ENCODE data around the gene R3HCC1L. TPM values are rescaled to one million over a fixed set of nuclear protein-coding genes. Genes with fewer than 3 reads are reported as not detected.
"Not testable (repeated sequence)": the region's sequence is repeated elsewhere in the genome, so short reads cannot be mapped to it uniquely, and the experiment has no call there.

The R3HCC1L gene
- total RNA-seq, 3 donors from 2014 or later (not counting 1 experiment from before 2014, with no cell fraction given): 17.9 to 25.6 (median 23.3) TPM

DNA sequence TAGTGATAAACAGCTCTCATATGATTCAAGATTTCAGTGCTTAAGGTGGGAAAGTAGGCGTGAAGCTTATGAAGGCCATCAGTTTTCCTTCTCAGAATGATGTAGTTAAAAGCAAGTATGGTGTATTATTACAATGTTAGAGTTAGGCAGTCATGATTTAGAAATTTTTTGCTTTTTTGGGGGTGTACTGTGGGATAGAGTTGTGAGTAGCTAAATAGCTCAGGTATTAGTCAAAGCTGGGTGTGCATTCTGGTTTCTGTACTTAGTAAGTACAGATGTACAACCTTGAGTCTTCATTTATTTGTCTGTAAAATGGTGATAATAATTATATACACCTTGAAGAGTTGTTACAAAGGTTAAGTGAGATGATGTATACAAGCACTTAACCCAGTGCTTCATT lies 52.2 kb downstream of the R3HCC1L start:
- Histone ChIP-seq H3K4me1 (ENCODE audit: control insufficient read depth, insufficient read depth, low read length) (peaks cover 13% of the 10 kb centered on the region), H3K27me3 (ENCODE audit: control insufficient read depth, insufficient read depth, low read length) (no peaks in the 10 kb centered on the region), H3K9me3 (ENCODE audit: control insufficient read depth, insufficient read depth, low read length) (no peaks in the 10 kb centered on the region), H3K36me3 (ENCODE audit: control insufficient read depth, insufficient read depth, low read length) (peaks cover 19% of the 10 kb centered on the region), H3K27ac (ENCODE audit: low read length) (no peak overlapping the region), H3K4me3 (ENCODE audit: low read length) (no peak overlapping the region)
- DNase-seq (no peak), ATAC-seq (no peak)
- intact Hi-C loops (cut with micrococcal nuclease): no loop called here
- H3K27ac Mint-ChIP-seq: peak overlapping the region in 1 of 2 donors; percentile 53
- H3K27me3 Mint-ChIP-seq (ENCODE audit: low read depth in 2 of 2): no peaks in the 10 kb centered on the region
- WGBS (ENCODE audit: insufficient coverage): 91% methylated on average over 1 of the region's 1 CpG
- TF ChIP-seq, protein P1, sequence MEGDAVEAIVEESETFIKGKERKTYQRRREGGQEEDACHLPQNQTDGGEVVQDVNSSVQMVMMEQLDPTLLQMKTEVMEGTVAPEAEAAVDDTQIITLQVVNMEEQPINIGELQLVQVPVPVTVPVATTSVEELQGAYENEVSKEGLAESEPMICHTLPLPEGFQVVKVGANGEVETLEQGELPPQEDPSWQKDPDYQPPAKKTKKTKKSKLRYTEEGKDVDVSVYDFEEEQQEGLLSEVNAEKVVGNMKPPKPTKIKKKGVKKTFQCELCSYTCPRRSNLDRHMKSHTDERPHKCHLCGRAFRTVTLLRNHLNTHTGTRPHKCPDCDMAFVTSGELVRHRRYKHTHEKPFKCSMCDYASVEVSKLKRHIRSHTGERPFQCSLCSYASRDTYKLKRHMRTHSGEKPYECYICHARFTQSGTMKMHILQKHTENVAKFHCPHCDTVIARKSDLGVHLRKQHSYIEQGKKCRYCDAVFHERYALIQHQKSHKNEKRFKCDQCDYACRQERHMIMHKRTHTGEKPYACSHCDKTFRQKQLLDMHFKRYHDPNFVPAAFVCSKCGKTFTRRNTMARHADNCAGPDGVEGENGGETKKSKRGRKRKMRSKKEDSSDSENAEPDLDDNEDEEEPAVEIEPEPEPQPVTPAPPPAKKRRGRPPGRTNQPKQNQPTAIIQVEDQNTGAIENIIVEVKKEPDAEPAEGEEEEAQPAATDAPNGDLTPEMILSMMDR (IDR thresholded peaks at IDR 0.05): no peak
- peaks cover 35 to 39% of the 10 kb centered on the region in 2 donors for H3K4me1 Mint-ChIP-seq
- no peak overlapping the region for H3K4me3 Mint-ChIP-seq
- H3K9me3 Mint-ChIP-seq: no peaks in the 10 kb centered on the region
- no peaks in the 10 kb centered on the region for H3K36me3 Mint-ChIP-seq

DNA sequence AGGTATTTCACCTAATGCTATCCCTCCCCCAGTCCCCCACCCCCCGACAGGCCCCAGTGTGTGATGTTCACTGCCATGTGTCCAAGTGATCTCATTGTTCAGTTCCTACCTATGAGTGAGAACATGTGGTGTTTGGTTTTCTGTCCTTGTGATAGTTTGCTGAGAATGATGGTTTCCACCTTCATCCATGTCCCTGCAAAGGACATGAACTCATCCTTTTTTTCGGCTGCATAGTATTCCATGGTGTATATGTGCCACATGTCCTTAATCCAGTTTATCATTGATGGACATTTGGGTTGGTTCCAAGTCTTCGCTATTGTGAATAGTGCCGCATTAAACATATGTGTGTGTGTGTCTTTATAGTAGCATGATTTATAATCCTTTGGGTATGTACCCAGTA lies 56.3 kb downstream of the R3HCC1L start:
- 100% methylated on average over 3 of the region's 4 CpGs for WGBS (ENCODE audit: insufficient coverage)
- H3K9me3 Mint-ChIP-seq, H3K36me3 Mint-ChIP-seq: not testable (repeated sequence)

DNA sequence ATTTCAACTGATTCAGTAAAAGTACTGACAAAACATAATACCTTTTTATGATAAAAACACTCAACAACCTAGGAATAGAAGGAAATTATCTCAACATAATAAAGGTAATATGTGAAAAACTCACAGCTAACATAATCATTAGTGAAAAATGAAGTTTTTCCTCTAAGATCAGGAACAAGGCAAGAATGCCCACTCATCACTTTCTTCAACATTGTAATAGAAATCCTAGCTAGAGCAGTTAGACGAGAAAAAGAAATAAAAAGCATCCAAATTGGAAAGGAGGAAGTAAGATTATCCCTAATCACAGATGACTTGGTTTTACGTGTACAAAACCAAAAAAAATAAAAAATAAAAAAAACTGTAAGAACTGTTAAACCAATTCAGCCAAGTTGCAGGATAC lies 58.6 kb downstream of the R3HCC1L start:
- H3K36me3 ChIP-seq (ENCODE audit: control insufficient read depth, insufficient read depth, low read length): peaks cover 11% of the 10 kb centered on the region
- ATAC-seq (no peak), DNase-seq (no peak)
- no peaks in the 10 kb centered on the region for H3K4me1 ChIP-seq (ENCODE audit: control insufficient read depth, insufficient read depth, low read length)
- 80% methylated on average over 1 of the region's 2 CpGs for WGBS (ENCODE audit: insufficient coverage)
- no peaks in the 10 kb centered on the region for H3K36me3 Mint-ChIP-seq
- TF ChIP-seq, protein P1 (IDR thresholded peaks at IDR 0.05): no peak
- H3K9me3 Mint-ChIP-seq: no peaks in the 10 kb centered on the region
- H3K27ac Mint-ChIP-seq: no peak overlapping the region
- no peak overlapping the region for H3K4me3 ChIP-seq (ENCODE audit: low read length)
- H3K27me3 ChIP-seq (ENCODE audit: control insufficient read depth, insufficient read depth, low read length): no peaks in the 10 kb centered on the region
- no peaks in the 10 kb centered on the region for H3K27me3 Mint-ChIP-seq (ENCODE audit: low read depth in 2 of 2)
- H3K9me3 ChIP-seq (ENCODE audit: control insufficient read depth, insufficient read depth, low read length): no peaks in the 10 kb centered on the region
- H3K4me1 Mint-ChIP-seq: peaks cover 21 to 25% of the 10 kb centered on the region in 2 donors
- no peak overlapping the region for H3K4me3 Mint-ChIP-seq
- no peak overlapping the region for H3K27ac ChIP-seq (ENCODE audit: low read length)
- intact Hi-C loops (cut with micrococcal nuclease): no loop called here

More for the DNA sequence above, 56.3 kb downstream of the R3HCC1L start:
- H3K27me3 Mint-ChIP-seq (ENCODE audit: low read depth in 2 of 2); H3K4me3 ChIP-seq (ENCODE audit: low read length); H3K27ac Mint-ChIP-seq; H3K9me3 ChIP-seq (ENCODE audit: control insufficient read depth, insufficient read depth, low read length); ATAC-seq; H3K4me1 ChIP-seq (ENCODE audit: control insufficient read depth, insufficient read depth, low read length); H3K4me3 Mint-ChIP-seq; H3K27ac ChIP-seq (ENCODE audit: low read length); DNase-seq; intact Hi-C loops (cut with micrococcal nuclease); H3K27me3 ChIP-seq (ENCODE audit: control insufficient read depth, insufficient read depth, low read length): not testable (repeated sequence)
- H3K4me1 Mint-ChIP-seq: peaks cover 17% of the 10 kb centered on the region in 2 donors
- H3K36me3 ChIP-seq (ENCODE audit: control insufficient read depth, insufficient read depth, low read length): peaks cover 17% of the 10 kb centered on the region

DNA sequence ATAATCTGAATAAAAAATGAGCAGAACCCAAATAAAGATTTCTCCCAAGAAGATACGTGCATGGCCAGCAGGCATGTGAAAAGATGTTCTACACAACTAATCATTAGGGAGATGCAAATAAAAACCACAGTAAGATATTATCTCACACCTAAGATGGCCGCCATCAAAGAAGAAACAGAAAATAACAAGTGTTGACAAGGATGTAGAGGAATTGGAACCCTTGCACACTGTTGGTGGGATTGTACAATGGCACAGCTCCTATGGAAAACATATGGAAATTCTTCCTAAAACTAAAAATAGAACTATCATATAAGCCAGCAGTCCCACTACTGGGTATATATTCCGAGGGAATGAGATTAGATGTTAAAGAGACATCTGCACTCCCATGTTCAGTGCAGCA lies 60.2 kb downstream of the R3HCC1L start:
- H3K27me3 ChIP-seq (ENCODE audit: control insufficient read depth, insufficient read depth, low read length): no peaks in the 10 kb centered on the region
- H3K36me3 ChIP-seq (ENCODE audit: control insufficient read depth, insufficient read depth, low read length): peaks cover 6% of the 10 kb centered on the region
- Mint-ChIP-seq H3K9me3 (no peaks in the 10 kb centered on the region), H3K27ac (no peak overlapping the region), H3K36me3 (no peaks in the 10 kb centered on the region), H3K4me1 (peaks cover 16 to 26% of the 10 kb centered on the region in 2 donors), H3K4me3 (no peak overlapping the region), H3K27me3 (ENCODE audit: low read depth in 2 of 2) (no peaks in the 10 kb centered on the region)
- intact Hi-C loops (cut with micrococcal nuclease): no loop called here
- no peak overlapping the region for H3K27ac ChIP-seq (ENCODE audit: low read length)
- H3K4me1 ChIP-seq (ENCODE audit: control insufficient read depth, insufficient read depth, low read length): no peaks in the 10 kb centered on the region
- ATAC-seq (no peak), DNase-seq (no peak)
- H3K9me3 ChIP-seq (ENCODE audit: control insufficient read depth, insufficient read depth, low read length): no peaks in the 10 kb centered on the region
- WGBS (ENCODE audit: insufficient coverage): 82% methylated on average over 1 of the region's 3 CpGs
- H3K4me3 ChIP-seq (ENCODE audit: low read length): no peak overlapping the region
- TF ChIP-seq, protein P1 (IDR thresholded peaks at IDR 0.05): no peak
